Epithelial cell of esophagus (primary cell): ENCODE data around the gene ABHD3.

Experiments
- DNase-seq: peaks from one replicate; pipeline ENCODE4 v3.0.0; 2010; ENCODE audit warnings: low read depth
- H3K4me3 ChIP-seq: 2 replicates; pipeline ENCODE4 v1.5.1; 2011; ENCODE audit warnings: mild to moderate bottlenecking, low read length, control low read depth
- TF ChIP-seq, protein P1 (sequence below): IDR thresholded peaks from 2 replicates; pipeline ENCODE4 v1.5.1; 2011; ENCODE audit warnings: low read depth, mild to moderate bottlenecking, low read length, control low read depth, inconsistent platforms; ENCODE audit not compliant: insufficient read depth; ENCODE audit errors: missing control alignments

ABHD3 gene

DNA sequence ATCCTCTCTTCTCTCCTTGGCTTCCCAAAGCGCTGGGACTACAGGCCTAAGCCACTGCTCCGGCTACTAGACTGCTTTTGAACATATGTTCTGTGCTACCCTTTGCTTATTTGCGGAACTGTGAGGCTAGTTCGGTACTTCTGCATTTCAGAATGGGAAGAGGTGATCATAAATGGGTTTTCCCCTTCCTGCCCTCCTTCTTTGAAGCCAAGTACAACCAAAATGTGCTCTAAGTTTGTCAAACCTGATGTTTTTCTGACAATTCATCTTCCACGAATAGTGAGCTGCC, 102.3 kb downstream of the ABHD3 start:
- no peak overlapping the region for H3K4me3 ChIP-seq
- no peak for DNase-seq
- TF ChIP-seq, protein P1, sequence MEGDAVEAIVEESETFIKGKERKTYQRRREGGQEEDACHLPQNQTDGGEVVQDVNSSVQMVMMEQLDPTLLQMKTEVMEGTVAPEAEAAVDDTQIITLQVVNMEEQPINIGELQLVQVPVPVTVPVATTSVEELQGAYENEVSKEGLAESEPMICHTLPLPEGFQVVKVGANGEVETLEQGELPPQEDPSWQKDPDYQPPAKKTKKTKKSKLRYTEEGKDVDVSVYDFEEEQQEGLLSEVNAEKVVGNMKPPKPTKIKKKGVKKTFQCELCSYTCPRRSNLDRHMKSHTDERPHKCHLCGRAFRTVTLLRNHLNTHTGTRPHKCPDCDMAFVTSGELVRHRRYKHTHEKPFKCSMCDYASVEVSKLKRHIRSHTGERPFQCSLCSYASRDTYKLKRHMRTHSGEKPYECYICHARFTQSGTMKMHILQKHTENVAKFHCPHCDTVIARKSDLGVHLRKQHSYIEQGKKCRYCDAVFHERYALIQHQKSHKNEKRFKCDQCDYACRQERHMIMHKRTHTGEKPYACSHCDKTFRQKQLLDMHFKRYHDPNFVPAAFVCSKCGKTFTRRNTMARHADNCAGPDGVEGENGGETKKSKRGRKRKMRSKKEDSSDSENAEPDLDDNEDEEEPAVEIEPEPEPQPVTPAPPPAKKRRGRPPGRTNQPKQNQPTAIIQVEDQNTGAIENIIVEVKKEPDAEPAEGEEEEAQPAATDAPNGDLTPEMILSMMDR: no peak
